ENCODE data around the gene FBXL13.
"Not testable (repeated sequence)": the region's sequence is repeated elsewhere in the genome, so short reads cannot be mapped to it uniquely, and the experiment has no call there.

The FBXL13 gene

GRCh38 chr7:102823390-102824119 lies 251.0 kb downstream of the FBXL13 start:
- TF ChIP-seq ZNF274 (IDR thresholded peaks at IDR 0.05; ENCODE audit: low read depth, low read length), result no peak
- H3K4me3 ChIP-seq (ENCODE audit: low read length), result no peak overlapping the region

- TF ChIP-seq ZNF274 (IDR thresholded peaks at IDR 0.05; ENCODE audit: low read depth, low read length), result no peak
- H3K4me3 ChIP-seq (ENCODE audit: low read length), result no peak overlapping the region
Observed at GRCh38 chr7:102821994-102822747, 252.4 kb downstream of the FBXL13 start.

GRCh38 chr7:102819151-102819550 lies 255.4 kb downstream of the FBXL13 start:
- no peak overlapping the region for H3K4me3 ChIP-seq (ENCODE audit: low read length)
- TF ChIP-seq ZNF274 (IDR thresholded peaks at IDR 0.05; ENCODE audit: low read depth, low read length), result no peak

GRCh38 chr7:102817616-102818573 lies 256.7 kb downstream of the FBXL13 start:
- H3K4me3 ChIP-seq (ENCODE audit: low read length), result no peak overlapping the region
- no peak for TF ChIP-seq ZNF274 (IDR thresholded peaks at IDR 0.05; ENCODE audit: low read depth, low read length)

- no peak overlapping the region for H3K4me3 ChIP-seq (ENCODE audit: low read length)
- TF ChIP-seq ZNF274 (IDR thresholded peaks at IDR 0.05; ENCODE audit: low read depth, low read length), result no peak
Observed at GRCh38 chr7:102814025-102814471, 260.5 kb downstream of the FBXL13 start.

GRCh38 chr7:102813191-102814024 lies 261.2 kb downstream of the FBXL13 start:
- TF ChIP-seq ZNF274 (IDR thresholded peaks at IDR 0.05; ENCODE audit: low read depth, low read length), result no peak
- no peak overlapping the region for H3K4me3 ChIP-seq (ENCODE audit: low read length)

GRCh38 chr7:102811942-102812678 lies 262.5 kb downstream of the FBXL13 start:
- H3K4me3 ChIP-seq (ENCODE audit: low read length), result no peak overlapping the region
- TF ChIP-seq ZNF274 (IDR thresholded peaks at IDR 0.05; ENCODE audit: low read depth, low read length), result no peak

GRCh38 chr7:102810916-102811315 lies 263.7 kb downstream of the FBXL13 start:
- H3K4me3 ChIP-seq (ENCODE audit: low read length), result no peak overlapping the region
- no peak for TF ChIP-seq ZNF274 (IDR thresholded peaks at IDR 0.05; ENCODE audit: low read depth, low read length)

- no peak overlapping the region for H3K4me3 ChIP-seq (ENCODE audit: low read length)
- no peak for TF ChIP-seq ZNF274 (IDR thresholded peaks at IDR 0.05; ENCODE audit: low read depth, low read length)
Observed at GRCh38 chr7:102806613-102807012, 268.0 kb downstream of the FBXL13 start.

- not testable (repeated sequence) for H3K4me3 ChIP-seq (ENCODE audit: low read length)
Observed at GRCh38 chr7:102795987-102796595, 278.5 kb downstream of the FBXL13 start.

GRCh38 chr7:102794567-102794966 lies 280.0 kb downstream of the FBXL13 start:
- not testable (repeated sequence) for H3K4me3 ChIP-seq (ENCODE audit: low read length)

- H3K4me3 ChIP-seq (ENCODE audit: low read length), result not testable (repeated sequence)
Observed at GRCh38 chr7:102791831-102792230, 282.8 kb downstream of the FBXL13 start.

- not testable (repeated sequence) for H3K4me3 ChIP-seq (ENCODE audit: low read length)
Observed at GRCh38 chr7:102791367-102791766, 283.2 kb downstream of the FBXL13 start.

GRCh38 chr7:102790364-102791100 lies 284.1 kb downstream of the FBXL13 start:
- not testable (repeated sequence) for H3K4me3 ChIP-seq (ENCODE audit: low read length)

GRCh38 chr7:102788770-102789169 lies 285.8 kb downstream of the FBXL13 start:
- not testable (repeated sequence) for H3K4me3 ChIP-seq (ENCODE audit: low read length)

- not testable (repeated sequence) for H3K4me3 ChIP-seq (ENCODE audit: low read length)
Observed at GRCh38 chr7:102780926-102781325, 293.7 kb downstream of the FBXL13 start.

GRCh38 chr7:102778663-102779062 lies 295.9 kb downstream of the FBXL13 start:
- not testable (repeated sequence) for H3K4me3 ChIP-seq (ENCODE audit: low read length)

Data from GM08714 (cell line).